H1 (cell line): Measurements from ENCODE around the gene NIM1K. TPM values are rescaled to one million over a fixed set of nuclear protein-coding genes. Genes with fewer than 3 reads are reported as not detected.

ENCODE experiments used
- CTCF ChIA-PET: fragments of 300-600 bp; sonication (Branson Sonifier 250); formaldehyde crosslinking; loops from one replicate; lab custom pipeline; 2021; ENCODE audit not compliant: partially characterized antibody; lab: Charles Lee
- POLR2A ChIA-PET: fragments of 300-600 bp; sonication (Branson Sonifier 250); formaldehyde crosslinking; loops from one replicate; lab custom pipeline; 2021; ENCODE audit warnings: inconsistent platforms; ENCODE audit not compliant: partially characterized antibody; lab: Charles Lee
- DNase-seq, 2 experiments: peaks; one replicate each; pipeline versions ENCODE4 v3.0.0 to v3.0.0-alpha.2; 2010 to 2022; ENCODE audit warnings: low spot score in 2 of 2, low read depth in 1 of 2, mixed read lengths in 1 of 2
- FAIRE-seq: peaks from 2 replicates; lab custom pipeline; 2011; peaks lifted over from hg19 to GRCh38; lab: Jason Lieb, UNC
- H2AFZ ChIP-seq: 2 replicates; pipeline ENCODE4 v1.8.1; 2012; ENCODE audit warnings: low read length, inconsistent platforms
- H2AK5ac ChIP-seq: 2 replicates; pipeline ENCODE4 v1.6.1; 2013; ENCODE audit warnings: low read depth, low read length
- H2BK120ac ChIP-seq: replicated peaks from 2 replicates; pipeline ENCODE3; 2013; ENCODE audit warnings: low read depth, low read length, inconsistent platforms
- H2BK12ac ChIP-seq: 2 replicates; pipeline ENCODE4 v1.6.1; 2013; ENCODE audit warnings: low read depth, low read length
- H2BK15ac ChIP-seq: 2 replicates; pipeline ENCODE4 v1.6.1; 2013; ENCODE audit warnings: low read length
- H2BK20ac ChIP-seq: 2 replicates; pipeline ENCODE4 v1.6.1; 2013; ENCODE audit warnings: low read length
- H2BK5ac ChIP-seq: 2 replicates; pipeline ENCODE4 v1.6.1; 2013; ENCODE audit warnings: low read depth, low read length
- H3K14ac ChIP-seq: 2 replicates; pipeline ENCODE4 v1.6.1; 2013; ENCODE audit warnings: inconsistent platforms; ENCODE audit not compliant: insufficient read length
- H3K18ac ChIP-seq: 2 replicates; pipeline ENCODE4 v1.6.1; 2013; ENCODE audit warnings: low read length; ENCODE audit errors: extremely low read depth
- H3K23ac ChIP-seq: 2 replicates; pipeline ENCODE4 v1.6.1; 2013; ENCODE audit warnings: inconsistent platforms; ENCODE audit not compliant: insufficient read length
- H3K23me2 ChIP-seq: 2 replicates; pipeline ENCODE4 v1.6.1; 2013; ENCODE audit warnings: low read depth, low read length
- H3K27ac ChIP-seq: 2 replicates; pipeline ENCODE4 v1.6.1; 2011; ENCODE audit warnings: low read depth, low read length, inconsistent platforms
- H3K27me3 ChIP-seq, 4 experiments: replicated peaks in 1 of 4; 1 replicate in 1 of 4; 2 replicates in 3 of 4; pipeline versions ENCODE4 v1.6.1 to v1.8.1; 2011 to 2013; ENCODE audit warnings: low read length in 3 of 4, mild to moderate bottlenecking in 3 of 4, inconsistent platforms in 2 of 4, mixed read lengths in 2 of 4, moderate library complexity in 1 of 4; ENCODE audit not compliant: control insufficient read depth in 3 of 4, insufficient read depth in 3 of 4; ENCODE audit errors: extremely low read depth in 1 of 4
- H3K36me3 ChIP-seq, 4 experiments: 2 replicates each; pipeline versions ENCODE4 v1.6.1 to v1.8.1; 2011 to 2013; ENCODE audit warnings: mild to moderate bottlenecking in 4 of 4, low read length in 3 of 4, moderate library complexity in 2 of 4, control low read depth in 1 of 4, inconsistent platforms in 1 of 4; ENCODE audit not compliant: insufficient read depth in 4 of 4, control insufficient read depth in 2 of 4
- H3K4ac ChIP-seq: replicated peaks from 2 replicates; pipeline ENCODE3; 2013; ENCODE audit warnings: low read length, low read depth, mixed read lengths, inconsistent platforms; ENCODE audit not compliant: insufficient read length
- H3K4me1 ChIP-seq, 4 experiments: replicated peaks in 1 of 4; 1 replicate in 1 of 4; 2 replicates in 3 of 4; pipeline versions ENCODE4 v1.6.1 to v1.8.1; 2011 to 2013; ENCODE audit warnings: low read length in 3 of 4, inconsistent platforms in 2 of 4, mixed read lengths in 1 of 4; ENCODE audit not compliant: insufficient read depth in 4 of 4, control insufficient read depth in 3 of 4
- H3K4me2 ChIP-seq, 2 experiments: 2 replicates each; pipeline versions ENCODE4 v1.6.1 to v1.8.1; 2011 to 2013; ENCODE audit warnings: low read depth in 2 of 2, low read length in 2 of 2, control low read depth in 1 of 2, inconsistent platforms in 1 of 2, mild to moderate bottlenecking in 1 of 2; ENCODE audit not compliant: insufficient read depth in 1 of 2
- H3K4me3 ChIP-seq, 4 experiments: fragments of 200-600, 300-600 bp in 1 of 4; sonication (generic), shearing (Covaris generic), sonication (Bioruptor Twin) in 1 of 4; 2 replicates each; pipeline versions ENCODE4 v1.5.1 to v1.8.1; 2011 to 2016; ENCODE audit warnings: low read length in 4 of 4, low read depth in 3 of 4, control low read depth in 2 of 4, inconsistent platforms in 2 of 4, mild to moderate bottlenecking in 2 of 4, mixed read lengths in 1 of 4, moderate library complexity in 1 of 4; ENCODE audit not compliant: insufficient read depth in 2 of 4; ENCODE audit errors: extremely low read depth in 1 of 4
- H3K56ac ChIP-seq: replicated peaks from 2 replicates; pipeline ENCODE3; 2013; ENCODE audit warnings: low read depth, mild to moderate bottlenecking, mixed read lengths, low read length, inconsistent platforms; ENCODE audit not compliant: insufficient read length
- H3K79me1 ChIP-seq: 2 replicates; pipeline ENCODE4 v1.6.1; 2013; ENCODE audit warnings: low read depth, low read length, control low read depth
- H3K79me2 ChIP-seq, 2 experiments: 2 replicates each; pipeline versions ENCODE4 v1.6.1 to v1.8.1; 2012 to 2013; ENCODE audit warnings: low read length in 2 of 2, mild to moderate bottlenecking in 2 of 2, inconsistent platforms in 1 of 2; ENCODE audit not compliant: insufficient read depth in 2 of 2, control insufficient read depth in 1 of 2
- H3K9ac ChIP-seq, 4 experiments: replicated peaks in 1 of 4; 1 replicate in 1 of 4; 2 replicates in 3 of 4; pipeline versions ENCODE4 v1.6.1 to v1.8.1; 2011 to 2013; ENCODE audit warnings: low read depth in 3 of 4, low read length in 3 of 4, control low read depth in 2 of 4, mild to moderate bottlenecking in 2 of 4, moderate library complexity in 2 of 4, inconsistent platforms in 1 of 4; ENCODE audit errors: extremely low read depth in 1 of 4
- H3K9me3 ChIP-seq, 2 experiments: 2 replicates each; pipeline versions ENCODE4 v1.6.1 to v1.8.1; 2012 to 2013; ENCODE audit warnings: mild to moderate bottlenecking in 2 of 2, moderate library complexity in 2 of 2, control low read depth in 1 of 2, inconsistent platforms in 1 of 2, low read depth in 1 of 2, low read length in 1 of 2, mixed read lengths in 1 of 2; ENCODE audit not compliant: insufficient read depth in 2 of 2
- H4K20me1 ChIP-seq, 2 experiments: replicated peaks in 1 of 2; 2 replicates each; pipeline versions ENCODE3 to v1.8.1; 2011 to 2013; ENCODE audit warnings: inconsistent platforms in 2 of 2, low read length in 2 of 2, mild to moderate bottlenecking in 1 of 2; ENCODE audit not compliant: insufficient read depth in 2 of 2, control insufficient read depth in 1 of 2
- H4K5ac ChIP-seq: 2 replicates; pipeline ENCODE4 v1.6.1; 2013; ENCODE audit warnings: low read length, low read depth, mixed read lengths, inconsistent platforms; ENCODE audit not compliant: insufficient read length
- H4K8ac ChIP-seq: 2 replicates; pipeline ENCODE4 v1.8.0; 2013; ENCODE audit warnings: mild to moderate bottlenecking, moderate library complexity, low read length, inconsistent platforms; ENCODE audit not compliant: insufficient read depth; ENCODE audit errors: extremely low read depth
- H4K91ac ChIP-seq: replicated peaks from 2 replicates; pipeline ENCODE3; 2013; ENCODE audit warnings: low read length, mixed read lengths, inconsistent platforms; ENCODE audit not compliant: insufficient read length
- EGR1 ChIP-seq: IDR thresholded peaks from 2 replicates; pipeline ENCODE4 v1.6.1; 2011; ENCODE audit warnings: low read depth, low read length, borderline replicate concordance
- JUN ChIP-seq: IDR thresholded peaks from 2 replicates; pipeline ENCODE4 v1.6.1; 2011; ENCODE audit warnings: low read depth, mild to moderate bottlenecking, improper control_type of control experiment, low read length
- KDM1A ChIP-seq: fragments of 200-600, 300-600 bp; sonication (generic); IDR thresholded peaks from 2 replicates; pipeline ENCODE4 v1.7.1; 2016; ENCODE audit warnings: mild to moderate bottlenecking, low read length, borderline replicate concordance
- NRF1 ChIP-seq: IDR thresholded peaks from 2 replicates; pipeline ENCODE4 v1.6.1; 2011; ENCODE audit warnings: mild to moderate bottlenecking, low read depth, low read length, improper control_type of control experiment
- RAD21 ChIP-seq, 2 experiments: IDR thresholded peaks in 1 of 2; conservative IDR thresholded peaks in 1 of 2; 2 replicates each; pipeline ENCODE4 v1.6.1; 2011; ENCODE audit warnings: low read depth in 2 of 2, low read length in 2 of 2, improper control_type of control experiment in 1 of 2, inconsistent platforms in 1 of 2, mild to moderate bottlenecking in 1 of 2, moderate library complexity in 1 of 2
- SIX5 ChIP-seq: IDR thresholded peaks from 2 replicates; pipeline ENCODE4 v1.6.1; 2011; ENCODE audit warnings: mild to moderate bottlenecking, low read depth, low read length
- SP4 ChIP-seq: IDR thresholded peaks from 2 replicates; pipeline ENCODE4 v1.6.1; 2012; ENCODE audit warnings: low read length, inconsistent platforms
- WGBS, 2 experiments: shearing (Covaris generic) in 1 of 2; methylation state at CpG; one replicate each; pipeline versions ENCODE4 v1.1.6 to v1.1.7; 2013 to 2015; ENCODE audit warnings: low lambda C conversion rate in 2 of 2, mixed read lengths in 2 of 2, inconsistent platforms in 1 of 2, low coverage in 1 of 2, missing lambda C conversion rate in 1 of 2; ENCODE audit not compliant: insufficient replicate concordance in 2 of 2, insufficient coverage in 1 of 2, insufficient read length in 1 of 2; ENCODE audit errors: extremely low coverage in 1 of 2, missing lambda C conversion rate in 1 of 2; 5-methylcytosine and 5-hydroxymethylcytosine counted together
- polyA plus RNA-seq, 7 experiments: library from polyadenylated mRNA; depleted of rRNA in 3 of 7; stranded (reverse) in 5 of 7; unstranded in 2 of 7; fragments of >200 nt in 5 of 7; fragments of 200-250 nt in 2 of 7; gene quantifications; 1 replicate in 5 of 7; 2 replicates in 1 of 7; 4 replicates in 1 of 7; pipeline versions ENCODE4 v1.2.1 to v1.2.3, GENCODE V29; 2011 to 2013; ENCODE audit warnings: missing spikeins in 2 of 7, mixed read lengths in 2 of 7
- total RNA-seq: library from RNA; stranded (reverse); fragmentation: NEBNext Ultra II Directional; extraction: Animal tissue kit (Norgen Biotek cat#: 25700); gene quantifications from 2 replicates; pipeline ENCODE4 v1.2.1, GENCODE V29; 2021
- TF ChIP-seq, protein P1 (sequence below), 3 experiments: IDR thresholded peaks; 1 replicate in 2 of 3; 2 replicates in 1 of 3; pipeline versions ENCODE4 v1.5.1 to v1.6.1; 2011; ENCODE audit warnings: low read length in 3 of 3, mild to moderate bottlenecking in 3 of 3, inconsistent platforms in 2 of 3, low read depth in 1 of 3, moderate library complexity in 1 of 3; ENCODE audit not compliant: insufficient read depth in 1 of 3; ENCODE audit errors: control extremely low read depth in 1 of 3
- TF ChIP-seq, protein P2 (sequence below): IDR thresholded peaks from 2 replicates; pipeline ENCODE4 v1.6.1; 2012; ENCODE audit warnings: inconsistent platforms

Gene NIM1K
- total and polyA plus RNA-seq, 2 of the 8 experiments (the other 6 are each of a cell fraction or from before 2014, with no cell fraction given): not detected

DNA sequence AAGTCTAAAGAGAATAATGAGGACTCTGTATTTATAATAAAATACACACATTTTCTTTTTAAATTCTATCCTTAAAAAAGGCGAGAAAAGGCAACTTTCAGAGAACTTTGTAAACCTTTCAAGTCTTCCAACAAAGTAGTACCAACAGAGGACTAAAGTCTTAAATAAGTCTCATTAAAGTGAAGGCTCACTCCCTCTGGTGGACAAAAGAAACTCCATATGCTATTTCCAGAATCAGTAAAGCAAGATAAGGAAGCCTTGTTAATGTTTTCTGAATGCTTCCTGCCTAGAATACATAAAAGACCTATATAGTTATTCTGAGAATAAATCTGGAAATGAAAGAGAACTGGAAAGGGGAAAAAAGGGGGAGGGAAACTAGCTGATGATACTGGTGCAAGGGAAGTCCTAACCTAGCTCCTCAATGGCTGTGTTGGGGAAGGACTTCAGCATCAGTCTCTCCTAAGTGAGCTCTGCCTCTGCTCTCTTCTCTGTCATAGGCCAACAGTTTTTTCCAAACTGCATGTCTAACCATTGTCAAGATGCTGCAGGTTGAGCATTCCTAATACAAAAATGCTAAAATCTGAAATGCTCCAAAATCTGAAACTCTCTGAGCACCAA is 114.0 kb downstream of the NIM1K start:
- H3K27ac ChIP-seq: no peak overlapping the region
- CTCF ChIA-PET: interaction anchor here (0.6 to 3.0 kb wide), 20 partner anchors 11 to 233 kb away, joined by 3 to 27 read pairs (median 4); partner anchors contain the start of gene ZNF131
- H3K79me1 ChIP-seq: no peaks in the 10 kb centered on the region
- H2BK120ac ChIP-seq: no peak overlapping the region
- H2BK20ac ChIP-seq: no peak overlapping the region
- peaks cover 30 to 100% of the 10 kb centered on the region in 2 experiments for H3K79me2 ChIP-seq
- no peak overlapping the region for H2BK12ac ChIP-seq
- H3K18ac ChIP-seq: no peak overlapping the region
- H3K36me3 ChIP-seq: peaks cover 0 to 43% (median 4%) of the 10 kb centered on the region in 4 experiments; a peak in 3 of 8 replicates
- H2AFZ ChIP-seq: no peak overlapping the region
- H3K4me1 ChIP-seq: peaks cover 2 to 12% (median 8%) of the 10 kb centered on the region in 4 experiments; a peak in 6 of 7 replicates
- no peak overlapping the region for H3K4me2 ChIP-seq
- H4K20me1 ChIP-seq: peaks cover 26 to 42% of the 10 kb centered on the region in 2 experiments
- no peak overlapping the region for H3K9ac ChIP-seq
- POLR2A ChIA-PET: interaction anchor here (1.0 kb wide), 1 partner anchor 10 kb away, joined by 3 read pairs; no protein-coding TSS in a partner anchor
- no peak overlapping the region for H2BK15ac ChIP-seq
- H3K14ac ChIP-seq: no peak overlapping the region
- H3K23me2 ChIP-seq: peaks cover 1% of the 10 kb centered on the region; the same call in 1 of the 2 replicates
- TF ChIP-seq, protein P1, sequence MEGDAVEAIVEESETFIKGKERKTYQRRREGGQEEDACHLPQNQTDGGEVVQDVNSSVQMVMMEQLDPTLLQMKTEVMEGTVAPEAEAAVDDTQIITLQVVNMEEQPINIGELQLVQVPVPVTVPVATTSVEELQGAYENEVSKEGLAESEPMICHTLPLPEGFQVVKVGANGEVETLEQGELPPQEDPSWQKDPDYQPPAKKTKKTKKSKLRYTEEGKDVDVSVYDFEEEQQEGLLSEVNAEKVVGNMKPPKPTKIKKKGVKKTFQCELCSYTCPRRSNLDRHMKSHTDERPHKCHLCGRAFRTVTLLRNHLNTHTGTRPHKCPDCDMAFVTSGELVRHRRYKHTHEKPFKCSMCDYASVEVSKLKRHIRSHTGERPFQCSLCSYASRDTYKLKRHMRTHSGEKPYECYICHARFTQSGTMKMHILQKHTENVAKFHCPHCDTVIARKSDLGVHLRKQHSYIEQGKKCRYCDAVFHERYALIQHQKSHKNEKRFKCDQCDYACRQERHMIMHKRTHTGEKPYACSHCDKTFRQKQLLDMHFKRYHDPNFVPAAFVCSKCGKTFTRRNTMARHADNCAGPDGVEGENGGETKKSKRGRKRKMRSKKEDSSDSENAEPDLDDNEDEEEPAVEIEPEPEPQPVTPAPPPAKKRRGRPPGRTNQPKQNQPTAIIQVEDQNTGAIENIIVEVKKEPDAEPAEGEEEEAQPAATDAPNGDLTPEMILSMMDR (IDR thresholded peaks at IDR 0.05; ENCODE audit: control extremely low read depth in 1 of 3, insufficient read depth in 1 of 3, low read depth in 1 of 3, low read length in 3 of 3): peak in 2 of 3 experiments; percentile 18 to 52; a peak in 2 of 4 replicates
- TF ChIP-seq KDM1A (no peak), SP4 (no peak), JUN (no peak), NRF1 (no peak), RAD21 (IDR thresholded peaks at IDR 0.05 in 1 of 2, conservative IDR thresholded peaks at IDR 0.05 in 1 of 2; ENCODE audit: low read depth in 2 of 2, low read length in 2 of 2) (peak; percentile 39 to 43), EGR1 (no peak), SIX5 (0 out of 2 replicates have a peak, but pooled peaks have one; percentile 5)
- TF ChIP-seq, protein P2, sequence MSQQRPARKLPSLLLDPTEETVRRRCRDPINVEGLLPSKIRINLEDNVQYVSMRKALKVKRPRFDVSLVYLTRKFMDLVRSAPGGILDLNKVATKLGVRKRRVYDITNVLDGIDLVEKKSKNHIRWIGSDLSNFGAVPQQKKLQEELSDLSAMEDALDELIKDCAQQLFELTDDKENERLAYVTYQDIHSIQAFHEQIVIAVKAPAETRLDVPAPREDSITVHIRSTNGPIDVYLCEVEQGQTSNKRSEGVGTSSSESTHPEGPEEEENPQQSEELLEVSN: no peak
- H3K4me3 ChIP-seq: no peak overlapping the region
- no peak overlapping the region for H3K4ac ChIP-seq
- no peaks in the 10 kb centered on the region for H3K9me3 ChIP-seq
- DNase-seq (no peak), FAIRE-seq (no peak)
- H4K5ac ChIP-seq: no peak overlapping the region
- H3K23ac ChIP-seq: no peak overlapping the region
- no peak overlapping the region for H4K8ac ChIP-seq
- no peak overlapping the region for H3K56ac ChIP-seq
- H2AK5ac ChIP-seq: no peak overlapping the region
- H2BK5ac ChIP-seq: no peak overlapping the region
- no peaks in the 10 kb centered on the region for H3K27me3 ChIP-seq
- 75% methylated on average over 1 of the region's 1 CpG; no CpG with 5 or more reads in 1 of the 2 experiments for WGBS, 2 experiments
- H4K91ac ChIP-seq: no peak overlapping the region
